Midbrain (tissue), 1 donor: ENCODE results near the gene AGPS.
"Not testable (repeated sequence)": the region's sequence is repeated elsewhere in the genome, so short reads cannot be mapped to it uniquely, and the experiment has no call there.

Experiments
- DNase-seq: peaks from one replicate; lab custom pipeline; 2025; lab: John Stamatoyannopoulos, UW

The AGPS gene

DNA sequence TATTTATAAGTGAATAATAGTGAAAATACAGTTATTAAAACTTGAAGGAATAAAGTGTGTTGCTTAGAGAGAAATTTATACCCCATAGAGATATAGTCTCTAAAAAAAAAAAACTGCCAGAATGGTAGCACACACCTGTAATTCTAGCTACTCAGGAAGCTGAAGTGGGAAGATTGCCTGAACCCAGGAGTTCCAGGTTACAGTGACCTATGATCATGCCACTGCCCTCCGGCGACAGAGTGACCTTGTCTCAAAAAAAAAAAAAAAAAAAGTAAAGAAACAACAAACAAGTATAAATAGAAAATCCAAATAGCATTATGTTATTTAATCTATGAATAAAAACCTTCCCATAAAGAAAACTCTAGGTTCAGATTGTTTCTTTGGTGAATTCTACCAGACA lies 7.4 kb upstream of the AGPS start:
- no peak for DNase-seq

DNA sequence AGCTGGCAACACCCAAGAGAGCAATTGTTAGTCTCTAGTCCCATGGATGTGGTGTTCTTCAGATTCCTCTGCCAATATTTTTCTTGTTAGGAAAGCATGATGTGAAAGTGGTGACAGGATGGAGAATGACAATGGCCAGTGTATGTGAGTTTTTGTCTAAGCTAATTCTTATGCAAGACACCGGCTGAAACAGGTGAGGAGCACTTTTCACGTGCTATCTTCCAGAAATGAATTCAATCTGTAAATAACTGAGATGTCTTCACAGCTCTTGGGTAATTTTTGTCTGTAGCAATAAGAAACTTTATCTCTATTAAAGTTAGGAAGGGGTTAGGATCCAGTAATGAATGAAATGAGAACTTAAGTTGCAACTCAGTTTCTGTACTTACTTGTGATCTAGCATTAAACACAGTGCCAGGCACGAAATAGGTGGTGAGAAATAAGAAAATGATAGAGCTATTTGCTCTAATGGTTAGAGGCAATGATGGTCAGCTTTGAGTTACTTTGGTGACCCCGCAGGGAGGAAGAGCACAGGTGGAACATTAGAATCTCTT lies 676 bp upstream of the AGPS start:
- no peak for DNase-seq

DNA sequence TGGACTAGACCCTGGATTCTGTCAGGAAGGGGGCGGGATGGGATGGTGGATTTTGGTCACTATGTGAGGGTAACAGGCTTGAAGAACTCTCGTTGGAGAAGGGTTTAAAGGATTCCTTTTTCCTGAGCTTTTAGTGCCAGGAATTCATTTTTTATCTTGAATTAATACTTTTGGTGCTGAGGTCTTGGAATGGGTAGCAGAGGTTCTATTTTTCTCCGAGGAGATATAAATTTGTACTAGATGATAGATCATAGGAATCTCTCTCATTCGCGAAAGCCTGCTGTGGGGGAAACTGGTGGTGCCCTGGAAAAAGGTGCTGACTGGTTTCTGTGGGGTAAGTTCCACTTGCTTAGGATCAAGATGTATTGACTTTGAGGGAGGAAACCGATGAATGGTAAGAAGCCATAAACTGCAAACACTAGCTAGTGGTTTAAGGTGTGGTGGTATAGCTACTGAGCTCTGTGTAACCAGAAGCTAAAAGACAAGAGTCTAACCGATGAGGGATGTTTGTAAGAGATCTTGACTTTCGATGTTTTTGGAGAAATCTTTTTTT lies 706 bp downstream of the AGPS start:
- DNase-seq, result no peak

DNA sequence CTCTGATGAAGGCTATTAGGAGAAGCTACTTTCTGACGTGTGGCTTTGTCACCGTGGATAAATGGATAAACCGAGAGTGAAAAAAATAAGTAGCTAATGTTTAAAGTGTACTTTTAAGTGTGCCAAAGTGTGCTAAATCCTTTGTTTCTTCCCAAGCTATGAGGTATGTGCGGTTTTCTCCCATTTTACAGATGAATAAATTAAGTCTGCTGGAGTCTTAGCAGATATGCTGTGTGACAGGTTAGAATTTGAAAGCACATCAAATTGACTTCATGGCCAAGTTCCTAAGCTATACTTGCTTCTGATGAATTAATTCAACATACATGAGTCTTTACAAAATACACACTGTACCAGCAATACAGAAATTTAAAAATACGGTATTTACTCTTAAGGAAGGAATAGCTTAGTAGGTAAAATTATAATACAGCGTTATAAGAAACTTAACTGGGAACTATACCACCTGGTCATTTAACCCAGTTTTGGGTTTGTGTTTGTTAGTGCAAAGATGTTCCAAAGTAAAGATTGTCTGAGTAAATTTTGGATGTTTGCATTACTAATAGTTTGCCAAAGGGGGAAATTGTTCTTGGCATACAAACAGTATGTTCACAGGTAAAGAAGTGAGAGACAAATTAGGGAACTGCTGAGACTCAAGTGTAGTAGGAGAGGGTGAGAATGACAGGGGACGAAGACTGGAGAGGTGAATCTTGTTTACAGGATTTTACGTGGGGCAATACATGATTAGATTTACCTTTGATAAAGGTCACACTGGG lies 1.4 kb downstream of the AGPS start:
- no peak for DNase-seq

DNA sequence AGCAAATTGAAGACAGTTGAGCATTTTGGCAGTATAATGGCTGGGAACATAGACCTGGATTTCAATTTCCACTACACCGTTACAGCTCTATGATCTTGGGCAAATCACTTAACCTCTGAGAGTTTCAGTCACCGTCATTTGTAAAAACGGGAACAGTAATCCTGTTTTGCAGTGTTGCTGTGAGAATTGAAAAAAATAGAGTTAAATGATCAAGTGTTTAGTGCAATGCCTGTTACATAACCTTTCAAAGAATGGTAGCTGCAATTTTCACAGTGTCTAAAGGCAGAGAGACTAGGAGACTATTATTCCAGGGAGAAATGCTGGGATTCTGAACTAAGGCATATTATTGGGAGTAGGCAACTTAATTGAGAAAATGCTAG lies 2.0 kb downstream of the AGPS start:
- no peak for DNase-seq

DNA sequence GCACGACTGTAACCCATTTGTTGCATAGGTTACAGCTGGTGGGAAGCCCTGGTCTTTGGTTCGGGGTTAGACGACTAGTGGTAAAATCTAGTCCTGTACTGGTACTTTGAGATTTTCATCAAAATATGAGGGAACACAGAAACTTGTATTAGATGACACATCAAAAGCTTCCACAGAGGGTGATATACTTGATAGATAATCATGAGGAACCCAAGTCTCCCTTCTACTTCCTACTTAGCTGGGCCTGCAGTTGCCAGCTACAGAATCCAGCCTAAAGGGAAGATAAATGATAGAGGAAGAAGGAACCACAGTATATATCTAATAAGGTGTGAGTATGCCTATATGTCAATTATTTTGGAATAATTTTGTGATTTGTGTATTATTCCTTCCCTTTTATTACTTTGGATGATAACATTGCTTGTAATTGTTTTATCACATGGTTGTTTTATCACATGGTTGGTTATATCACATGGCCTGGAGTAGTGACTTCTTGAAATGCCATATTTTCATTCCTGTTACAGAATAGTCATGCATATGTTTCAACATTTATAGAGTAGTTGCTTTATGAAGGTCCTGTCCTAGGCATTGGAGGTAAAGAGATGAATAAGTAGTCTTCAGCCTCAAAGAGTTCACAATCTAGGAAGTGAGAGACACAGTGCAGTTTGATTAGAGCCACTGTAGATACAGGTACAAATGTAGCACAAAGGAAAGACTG lies 2.9 kb downstream of the AGPS start:
- DNase-seq, result no peak

DNA sequence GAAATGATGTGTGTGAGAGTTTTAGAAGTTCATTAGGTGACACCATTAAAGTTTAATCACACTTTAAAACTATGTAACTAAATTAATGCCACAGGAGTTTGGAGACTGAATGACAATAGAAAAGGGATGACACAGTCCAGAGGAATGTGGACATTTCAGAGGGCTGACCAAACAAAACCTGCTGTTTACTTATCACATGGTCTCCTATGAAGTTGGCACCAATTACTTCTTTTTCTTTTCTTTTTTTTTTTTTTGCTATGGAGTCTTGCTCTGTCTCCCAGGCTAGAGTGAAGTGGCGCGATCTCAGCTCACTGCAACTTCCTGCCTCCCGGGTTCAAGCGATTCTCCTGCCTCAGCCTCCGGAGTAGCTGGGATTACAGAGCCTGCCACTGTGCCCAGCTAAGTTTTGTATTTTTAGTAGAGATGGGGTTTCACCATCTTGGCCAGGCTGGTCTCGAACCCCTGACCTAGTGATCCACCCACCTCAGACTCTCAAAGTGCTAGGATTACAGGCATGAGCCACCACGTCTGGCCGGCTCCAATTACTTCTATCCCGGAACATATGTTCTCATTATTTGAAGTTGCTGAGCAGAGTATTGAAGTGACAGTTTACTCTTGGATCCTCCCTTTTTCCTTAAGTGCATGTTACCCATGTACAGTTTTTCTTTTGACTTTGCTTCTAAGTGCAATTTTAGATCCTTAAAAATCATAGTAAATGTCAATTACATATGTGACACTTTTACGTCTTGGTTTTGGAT lies 4.3 kb downstream of the AGPS start:
- DNase-seq, result no peak

DNA sequence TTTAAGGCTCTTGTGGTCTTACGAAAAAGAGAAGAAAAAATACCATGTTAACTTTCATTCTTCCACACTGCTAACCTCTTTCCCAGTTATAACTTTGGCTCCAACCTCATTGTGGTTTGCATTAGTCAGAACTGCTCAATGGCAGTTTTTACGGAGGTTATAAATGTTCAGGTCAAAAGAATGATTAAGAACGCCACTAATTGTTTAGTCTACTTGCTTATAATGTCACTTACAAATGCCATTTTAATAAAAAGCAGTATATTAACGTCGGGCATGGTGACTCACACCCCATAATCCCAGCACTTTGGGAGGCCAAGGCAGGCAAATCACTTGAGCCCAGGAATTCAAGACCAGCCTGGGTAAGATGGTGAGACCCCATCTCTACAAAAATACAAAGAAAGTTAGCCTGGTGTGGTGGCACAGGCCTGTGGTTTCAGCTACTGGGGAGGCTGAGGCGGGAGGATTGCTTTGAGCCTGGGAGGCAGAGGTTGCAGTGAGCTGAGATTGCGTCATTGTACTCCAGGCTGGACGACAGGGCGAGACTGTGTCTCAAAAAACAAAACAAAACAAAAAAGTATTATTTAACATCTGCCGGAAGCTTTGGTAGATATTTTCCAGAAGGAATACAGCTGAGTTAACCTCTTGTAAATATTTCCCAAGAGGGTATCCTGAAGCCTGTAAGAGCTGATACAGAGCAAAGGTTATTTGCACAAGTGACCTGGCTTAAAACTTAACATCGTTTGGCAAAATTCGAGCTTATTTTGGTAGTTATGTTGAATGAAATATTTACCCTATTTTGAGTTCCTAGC lies 5.1 kb downstream of the AGPS start:
- no peak for DNase-seq

DNA sequence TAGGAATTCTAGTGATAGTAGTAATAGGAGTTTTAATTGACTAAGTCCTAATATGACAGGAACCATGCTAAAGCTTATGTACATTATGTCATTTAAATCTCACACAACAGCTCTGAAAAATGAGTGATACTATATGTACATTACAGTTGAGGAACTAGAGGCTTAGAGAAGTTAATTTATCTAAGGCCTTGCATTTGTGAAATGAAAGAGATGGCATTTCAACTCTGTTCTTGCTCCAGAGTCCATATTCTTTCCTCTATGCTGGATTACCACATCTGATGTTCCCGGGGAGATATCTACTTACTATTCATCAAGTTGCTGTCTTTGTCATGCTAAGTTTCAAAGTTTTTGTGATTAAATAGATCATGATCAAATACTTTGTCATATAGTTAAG lies 5.7 kb downstream of the AGPS start:
- DNase-seq, result no peak

DNA sequence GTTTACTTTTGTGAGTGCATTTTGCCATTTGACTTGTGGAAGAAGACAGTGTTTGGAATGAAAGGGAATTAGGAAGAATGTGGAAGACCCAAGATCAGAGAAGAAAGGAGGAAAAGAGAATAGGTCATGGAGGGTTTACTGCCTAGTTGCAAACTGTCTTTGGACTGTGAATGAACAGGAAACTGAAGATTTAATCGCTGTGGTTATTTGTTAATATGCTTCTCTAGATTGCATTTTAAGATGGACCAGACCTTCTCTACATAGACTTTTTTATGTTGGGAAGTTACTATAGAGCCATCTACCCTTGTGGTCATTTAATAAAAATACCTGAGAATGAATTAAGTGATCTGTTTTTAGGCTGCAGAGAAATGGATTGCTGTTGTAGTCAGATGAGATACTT lies 6.2 kb downstream of the AGPS start:
- no peak for DNase-seq

DNA sequence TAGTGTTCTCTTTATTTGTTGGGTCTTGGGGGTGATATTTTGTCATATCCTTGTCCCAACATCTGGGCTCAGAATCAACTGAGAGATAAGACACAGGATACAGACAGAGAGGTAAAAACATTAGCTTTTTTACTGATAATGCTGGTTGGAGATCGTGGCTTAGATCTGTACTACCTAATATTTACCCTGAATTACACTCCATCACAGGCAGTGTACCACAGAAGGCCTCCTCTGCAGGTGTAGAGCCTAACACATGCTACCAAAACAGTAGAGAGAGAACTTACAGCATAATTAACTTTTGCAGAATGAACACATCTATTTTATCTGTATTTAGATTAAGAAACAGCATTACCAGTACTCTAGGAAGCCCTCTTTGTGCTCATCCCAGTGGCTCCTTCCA lies 6.8 kb downstream of the AGPS start:
- DNase-seq, result no peak

DNA sequence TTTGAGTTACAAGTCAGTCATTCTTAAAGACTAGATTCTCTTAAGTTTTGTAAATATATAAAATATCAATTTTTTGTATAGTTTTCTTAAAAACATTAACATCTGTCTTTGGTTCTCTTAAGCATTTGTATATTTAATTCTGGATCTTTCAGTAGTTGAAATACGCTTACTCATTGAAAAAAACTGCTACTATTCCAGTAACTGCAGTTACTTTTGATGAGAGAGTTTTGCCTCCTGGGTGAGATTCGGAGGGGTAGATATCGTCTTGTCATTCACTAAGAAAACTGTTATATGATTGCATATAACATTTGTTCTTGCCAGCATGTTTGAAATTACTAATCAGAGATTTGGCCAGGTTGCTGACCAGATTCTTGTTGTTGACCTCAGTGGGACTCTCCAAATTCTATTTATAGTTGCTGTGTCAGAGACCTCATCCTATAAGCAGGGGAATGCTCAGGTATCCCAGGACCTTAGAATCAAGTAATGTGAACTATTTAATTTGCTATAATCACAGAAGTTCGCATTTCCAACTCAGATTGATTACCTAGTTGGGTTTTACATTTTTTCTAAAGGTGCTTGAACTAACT lies 7.9 kb downstream of the AGPS start:
- DNase-seq, result no peak

DNA sequence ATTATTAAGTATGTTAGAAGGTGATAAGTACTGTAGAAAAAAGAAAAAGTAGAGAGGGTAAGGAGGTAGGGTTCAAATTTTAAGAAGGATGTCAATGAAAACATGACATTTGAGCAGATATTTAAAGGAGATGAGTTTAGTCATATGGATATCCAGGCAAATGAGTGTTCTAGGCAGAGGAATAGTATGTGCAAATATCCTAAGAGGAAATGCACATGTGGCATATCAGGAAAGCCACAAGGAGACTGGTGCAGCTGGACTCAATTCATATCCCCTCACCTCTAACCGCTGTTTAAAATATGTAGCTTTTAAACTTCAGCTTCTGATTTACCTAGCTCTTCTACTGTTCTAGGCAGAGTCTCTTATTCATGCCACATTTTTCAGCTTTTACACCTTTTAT lies 9.5 kb downstream of the AGPS start:
- DNase-seq, result no peak

DNA sequence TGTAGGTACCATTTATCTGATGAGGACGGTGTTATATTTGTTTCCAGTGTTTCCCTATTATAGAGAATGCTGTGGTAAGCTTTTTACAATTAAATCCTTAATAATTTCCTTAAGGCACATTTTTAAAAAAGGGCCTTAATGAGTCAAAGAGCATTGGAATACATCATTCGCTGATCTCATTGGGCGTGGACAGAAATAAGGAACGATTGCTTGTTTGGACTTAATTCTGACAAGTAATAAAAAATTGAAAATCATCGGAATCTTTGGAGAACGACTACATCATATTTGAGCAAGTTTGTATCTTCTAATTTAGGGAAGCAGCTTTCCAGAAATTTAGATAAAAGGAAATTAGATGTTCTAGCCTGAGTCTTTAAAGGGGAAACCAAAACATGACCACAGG lies 11.3 kb downstream of the AGPS start:
- no peak for DNase-seq

DNA sequence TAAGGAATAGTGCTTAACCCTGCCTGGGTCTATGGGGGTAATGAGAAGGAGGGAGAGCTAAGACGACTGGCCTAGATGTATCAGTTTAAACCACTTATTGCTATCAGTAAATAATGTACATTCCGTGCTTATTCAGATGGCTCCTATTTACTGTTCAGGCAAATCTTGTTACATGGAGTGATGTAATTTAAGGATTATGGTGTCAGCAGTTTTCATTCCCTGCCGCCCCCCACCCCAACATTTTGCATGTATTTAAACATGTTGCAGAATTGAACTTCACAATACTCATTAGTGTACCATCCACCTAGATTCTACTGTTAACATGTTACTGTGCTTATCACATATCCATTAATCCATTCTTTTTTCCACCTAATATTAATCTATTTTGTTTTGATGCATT lies 11.7 kb downstream of the AGPS start:
- DNase-seq, result no peak

DNA sequence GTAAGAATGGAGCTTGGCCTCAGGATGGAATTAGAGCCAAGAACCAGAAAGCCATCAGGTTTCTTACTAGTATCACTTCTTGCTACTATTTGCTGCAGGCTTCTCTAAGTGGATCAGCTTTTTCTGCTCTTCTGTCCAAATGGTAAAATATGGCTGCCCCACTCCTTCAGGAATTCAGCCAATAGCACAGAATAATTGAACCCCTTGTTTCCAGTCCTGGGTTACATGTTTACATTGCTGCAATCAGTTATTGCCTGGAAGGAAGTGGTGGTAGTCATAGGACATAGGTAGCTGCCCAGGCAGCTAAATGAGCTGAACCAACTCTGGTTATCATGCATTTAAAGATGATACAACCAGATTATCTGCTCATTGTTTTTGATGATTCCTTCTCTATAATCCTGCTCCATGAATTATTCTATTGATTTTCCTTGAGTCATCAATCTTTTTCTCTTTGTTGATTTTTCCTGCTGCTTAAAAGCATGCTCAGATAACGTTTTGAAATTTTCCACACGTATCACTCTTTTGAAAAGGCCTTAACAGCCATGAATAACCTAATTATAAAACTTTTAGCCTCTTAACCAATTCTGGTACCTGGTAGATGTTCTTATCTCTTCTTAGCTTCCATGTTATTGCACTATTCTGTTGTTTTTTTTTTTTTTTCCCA lies 12.6 kb downstream of the AGPS start:
- DNase-seq, result no peak

DNA sequence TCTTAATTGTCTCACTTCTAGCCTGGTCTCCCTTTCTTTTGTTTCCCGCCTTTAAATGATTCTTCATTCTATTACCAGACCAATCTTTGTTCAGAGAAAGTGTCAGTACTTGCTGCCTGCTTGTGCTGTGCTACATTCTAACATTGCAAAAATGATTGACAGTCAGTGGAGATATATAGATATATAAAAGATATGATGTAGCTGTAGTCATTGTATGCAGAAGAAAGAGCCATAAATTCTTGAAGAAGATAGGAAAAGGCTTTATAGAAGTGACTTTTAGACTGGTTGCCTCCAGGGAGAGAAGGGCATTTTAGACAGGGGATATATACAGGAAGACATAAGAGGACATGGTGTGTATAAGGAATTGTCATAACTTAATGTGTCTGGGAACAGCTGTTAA lies 13.6 kb downstream of the AGPS start:
- no peak for DNase-seq

DNA sequence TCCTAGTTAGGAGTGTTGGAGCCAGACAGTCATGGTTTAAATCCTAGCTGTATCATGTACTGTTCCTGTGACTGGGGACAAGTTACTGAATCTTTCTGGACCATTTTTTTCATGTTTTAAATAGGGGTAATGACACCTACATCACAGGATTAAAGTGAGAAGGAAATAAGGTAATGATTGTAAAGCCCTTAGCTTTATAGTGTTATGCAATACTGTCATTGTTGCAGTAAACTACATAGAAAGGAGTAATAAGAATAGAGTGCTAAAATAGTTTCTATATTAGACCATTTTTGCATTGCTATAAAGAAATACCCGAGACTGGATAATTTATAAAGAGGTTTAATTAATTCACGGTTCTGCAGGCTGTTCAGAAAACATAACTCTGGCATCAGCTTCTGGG lies 14.5 kb downstream of the AGPS start:
- no peak for DNase-seq

DNA sequence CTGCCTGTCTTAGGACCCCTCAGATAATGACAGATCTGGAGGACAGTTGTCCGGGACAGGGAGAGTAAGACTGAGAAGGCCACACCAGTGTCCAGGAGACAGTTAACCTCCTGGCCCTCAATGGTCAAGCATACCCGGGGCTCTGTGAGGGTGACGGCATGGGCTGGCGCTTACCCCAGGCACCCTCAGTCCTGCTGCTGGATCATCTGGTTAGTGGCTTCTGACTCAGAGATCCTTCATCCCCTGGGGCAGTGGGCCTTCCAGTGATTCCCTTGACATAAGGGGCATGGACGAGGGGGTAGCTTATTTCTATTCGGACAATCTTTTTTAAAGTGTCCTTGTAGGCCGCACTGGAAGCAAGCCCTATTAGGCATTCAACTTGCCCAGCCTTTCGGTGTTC lies 18.1 kb downstream of the AGPS start:
- not testable (repeated sequence) for DNase-seq

DNA sequence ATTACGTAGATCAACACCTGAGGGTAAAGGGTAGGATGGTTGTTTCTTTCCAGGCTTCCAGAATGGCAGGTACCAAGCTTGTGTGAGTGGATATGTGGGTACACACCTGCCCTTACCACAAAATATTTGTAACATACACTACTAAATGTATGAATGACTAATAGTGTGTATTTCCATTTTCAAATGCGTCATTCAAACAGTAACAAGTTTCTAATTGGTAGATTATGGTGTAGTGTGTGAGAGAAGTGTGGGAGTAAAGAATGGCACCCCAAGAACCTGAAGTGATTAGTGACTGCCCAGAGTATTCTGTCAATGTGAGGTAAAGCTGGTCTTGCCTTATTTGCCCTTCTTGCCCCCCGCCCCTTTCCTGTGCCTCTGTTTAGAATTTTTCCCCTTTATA lies 21.1 kb downstream of the AGPS start:
- DNase-seq, result no peak

DNA sequence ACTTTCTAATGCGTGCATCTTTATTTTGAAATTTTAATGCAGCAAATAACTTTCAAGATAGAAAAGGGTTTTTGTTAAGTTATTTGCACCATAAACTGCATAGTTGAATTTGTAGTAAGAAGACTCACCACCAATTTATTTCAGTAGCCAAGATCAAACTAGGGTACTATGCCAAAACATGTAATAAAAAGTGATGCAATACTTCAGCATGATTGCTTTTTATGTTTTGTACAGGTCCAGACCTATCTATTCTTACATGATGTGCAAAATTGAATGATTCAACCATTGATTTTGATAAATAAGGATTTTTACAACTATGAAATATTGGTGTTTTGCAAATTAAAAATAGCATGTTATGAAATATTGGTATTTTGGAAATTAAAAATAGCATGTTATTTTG lies 26.7 kb downstream of the AGPS start:
- no peak for DNase-seq
